ENCODE measurements around the gene TMEM178B.
"Not testable (repeated sequence)": the region's sequence is repeated elsewhere in the genome, so short reads cannot be mapped to it uniquely, and the experiment has no call there.

TMEM178B gene

DNA sequence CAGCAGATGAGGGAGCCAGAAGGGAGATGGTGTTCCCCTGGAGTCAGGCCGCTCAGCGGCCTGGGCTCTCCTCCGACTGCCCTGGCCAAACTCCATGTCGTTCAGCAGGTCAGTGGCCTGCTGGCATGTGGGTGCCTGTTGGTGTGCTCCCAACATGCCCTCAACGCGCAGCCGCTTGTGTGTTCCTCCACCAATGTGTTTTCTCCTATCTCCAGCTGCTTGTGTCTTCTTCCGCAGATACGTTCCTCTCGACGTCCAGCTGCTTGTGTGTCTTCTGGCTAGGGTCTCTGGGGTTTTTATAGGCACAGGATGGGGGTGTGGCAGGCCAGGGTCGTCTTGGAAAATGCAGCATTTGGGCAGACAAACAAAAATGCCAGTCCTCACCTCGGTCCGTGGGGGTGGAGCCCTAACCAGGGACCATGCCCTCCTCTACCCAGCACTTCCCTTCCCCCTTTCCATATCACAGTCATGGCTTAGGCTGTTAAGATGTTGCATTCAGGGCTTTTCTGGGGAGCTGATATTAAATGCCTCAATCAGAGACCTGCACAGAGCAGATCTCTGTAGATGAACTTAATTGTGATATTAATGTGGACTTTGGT, 111.6 kb downstream of the TMEM178B start:
- DNase-seq, result no peak

DNA sequence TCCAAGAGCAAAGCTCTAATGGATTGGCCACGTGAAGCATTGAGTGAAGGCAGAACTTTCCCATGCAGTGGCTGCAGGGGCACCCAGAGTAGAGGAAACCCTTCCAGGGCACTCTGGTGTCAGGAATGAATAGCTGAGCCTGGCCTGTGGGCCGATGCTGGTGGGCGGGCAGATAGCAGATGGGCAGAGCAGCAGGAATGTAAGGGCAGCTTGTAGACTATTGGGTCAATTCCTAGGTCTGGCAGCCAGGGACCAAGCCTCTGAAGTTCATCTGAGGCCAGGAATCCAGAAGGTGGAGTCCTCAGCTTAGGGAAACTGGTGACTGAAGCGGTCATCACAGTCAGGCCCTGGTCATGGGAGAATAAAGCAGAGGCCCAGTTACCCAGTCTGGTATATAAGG, 115.4 kb downstream of the TMEM178B start:
- no peak for DNase-seq

DNA sequence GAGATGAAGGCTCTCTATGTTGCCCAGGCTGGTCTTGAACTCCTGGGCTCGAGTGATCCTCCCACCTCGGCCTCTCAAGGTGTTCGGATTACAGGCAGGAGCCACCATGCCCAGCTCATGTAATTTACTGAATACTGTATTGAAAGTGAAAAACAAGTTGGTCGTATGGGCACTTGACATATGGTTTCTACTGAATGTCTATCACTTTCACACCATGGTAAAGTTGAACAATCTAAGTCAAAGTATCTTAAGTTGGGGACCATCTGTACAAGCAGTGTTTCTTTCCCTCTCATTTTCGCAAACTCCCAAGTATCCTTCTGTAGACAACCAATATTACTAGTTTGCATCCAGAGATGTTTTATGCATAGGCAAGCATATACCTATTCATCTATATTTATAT, 116.6 kb downstream of the TMEM178B start:
- no peak for DNase-seq

DNA sequence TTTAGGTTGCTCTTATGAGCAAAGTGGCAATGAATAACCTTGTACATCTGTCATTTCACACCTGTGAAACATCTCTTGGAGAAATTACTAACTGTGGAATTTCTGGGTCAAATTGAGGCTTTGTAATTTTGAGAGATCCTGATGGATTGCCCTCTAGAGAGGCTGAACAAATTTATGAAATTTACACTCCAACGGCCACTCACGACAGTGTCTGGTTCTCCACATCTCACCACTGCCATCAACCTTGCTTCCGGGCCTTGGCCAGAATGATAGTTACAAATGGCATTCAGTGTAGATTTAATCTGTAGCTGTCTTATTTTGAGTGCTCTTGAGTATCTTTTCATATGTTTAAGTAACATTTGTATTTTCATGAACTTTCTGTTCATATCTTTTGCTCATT, 117.4 kb downstream of the TMEM178B start:
- no peak for DNase-seq

DNA sequence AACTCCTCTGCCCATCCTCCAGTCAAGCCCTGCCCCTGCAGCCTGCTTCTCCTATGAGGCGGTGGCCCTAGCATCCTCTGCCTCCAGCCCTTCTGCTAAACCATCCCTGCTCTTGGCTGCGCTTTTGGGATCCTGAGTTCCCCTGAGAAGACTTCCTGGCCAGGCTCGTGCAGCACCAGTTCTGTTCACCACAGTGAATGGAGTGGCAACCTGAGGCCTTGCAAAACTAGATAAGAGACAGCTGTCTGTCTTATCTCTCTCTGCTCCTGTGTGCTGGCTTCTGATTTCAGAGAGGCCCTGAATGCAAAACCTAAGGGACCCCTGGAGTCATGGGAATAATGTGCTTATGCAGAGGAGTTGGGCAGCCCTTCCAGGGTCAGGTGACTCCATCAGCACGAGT, 119.2 kb downstream of the TMEM178B start:
- DNase-seq, result no peak

- DNase-seq, result not testable (repeated sequence)
These were observed 121.9 kb downstream of the TMEM178B start for GRCh38 chr7:141195722-141196121.

DNA sequence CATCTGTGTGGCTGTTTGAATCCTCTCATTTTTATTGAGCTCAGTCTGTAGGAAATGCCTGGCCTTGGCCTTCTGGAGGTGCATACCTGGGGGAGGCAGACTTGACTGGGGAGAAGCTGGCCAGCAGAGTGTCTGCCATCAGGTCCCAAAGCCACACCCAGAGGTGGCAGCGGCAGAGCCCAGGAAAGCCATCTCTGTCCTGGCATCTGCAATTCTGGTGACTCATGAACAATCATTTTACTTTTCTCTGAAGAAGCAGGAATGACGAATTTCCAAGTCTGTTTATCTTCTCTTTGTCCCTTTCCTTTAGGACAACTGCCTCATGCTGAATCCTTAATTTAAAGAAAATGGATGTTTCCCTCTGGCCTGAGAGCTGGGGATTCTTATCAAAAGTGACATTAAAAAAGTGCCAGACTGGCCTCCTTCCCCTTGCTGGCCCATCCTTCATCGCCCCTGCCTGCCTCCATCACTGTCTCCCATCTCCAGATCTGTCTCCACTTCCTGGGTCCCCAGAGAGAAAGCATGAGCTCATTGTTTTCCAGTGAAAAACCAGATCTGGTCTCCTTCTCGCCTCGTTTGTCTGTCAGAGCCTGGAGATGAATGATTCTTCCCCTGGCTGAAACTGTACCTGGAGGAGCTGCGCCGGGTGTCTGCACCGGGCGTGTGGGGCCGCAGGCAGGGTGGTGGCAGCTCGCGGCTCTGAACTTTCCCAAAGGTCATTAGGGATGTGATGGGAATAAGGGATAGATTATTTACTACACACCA, 124.5 kb downstream of the TMEM178B start:
- no peak for DNase-seq

GRCh38 chr7:141200191-141201108, 126.6 kb downstream of the TMEM178B start:
- DNase-seq, result no peak

DNA sequence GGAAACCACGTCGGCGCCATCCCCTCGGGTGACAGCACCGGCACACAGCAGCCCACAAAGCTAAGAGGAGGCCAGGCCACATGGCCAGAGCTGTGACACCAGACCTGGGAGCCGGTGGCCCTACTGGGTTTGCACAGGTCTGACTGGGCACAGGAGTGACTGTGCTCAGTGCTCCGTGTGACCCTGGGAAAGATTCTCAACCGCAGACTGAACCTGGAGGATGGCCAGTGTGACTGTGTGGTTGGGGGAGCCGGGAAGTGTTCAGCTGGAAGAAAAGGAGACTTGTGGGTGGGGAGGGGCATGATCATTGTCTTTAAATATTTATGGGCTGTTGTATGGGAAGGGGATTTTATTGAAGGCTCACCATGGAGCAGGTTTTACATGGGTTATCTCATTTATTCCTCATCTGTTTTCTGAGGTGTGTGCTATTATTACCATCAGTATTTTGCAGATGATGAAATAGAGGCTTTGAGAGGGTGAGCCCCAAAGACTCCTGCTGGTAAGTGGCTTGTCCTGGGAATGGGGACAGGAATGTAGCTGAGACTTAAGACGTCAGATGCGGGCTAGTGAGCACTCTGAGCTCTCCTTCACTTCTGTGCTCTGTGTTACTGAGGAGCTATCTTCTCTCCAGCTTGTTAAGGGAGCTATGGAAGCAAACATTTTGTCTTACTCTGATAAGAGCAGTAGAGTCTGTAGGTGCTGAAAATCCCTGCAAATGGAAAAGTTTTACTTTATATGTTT, 127.5 kb downstream of the TMEM178B start:
- DNase-seq, result no peak

- DNase-seq, result no peak
These were observed 128.7 kb downstream of the TMEM178B start for GRCh38 chr7:141202535-141202934.

GRCh38 chr7:141203177-141203576, 129.3 kb downstream of the TMEM178B start:
- DNase-seq, result no peak

- DNase-seq, result no peak
These were observed 129.7 kb downstream of the TMEM178B start for GRCh38 chr7:141203586-141203985.

- DNase-seq, result no peak
These were observed 133.8 kb downstream of the TMEM178B start for GRCh38 chr7:141207661-141208060.

- no peak for DNase-seq
These were observed 134.7 kb downstream of the TMEM178B start for GRCh38 chr7:141208539-141208938.

- DNase-seq, result no peak
These were observed 135.6 kb downstream of the TMEM178B start for GRCh38 chr7:141209454-141209853.

- no peak for DNase-seq
These were observed 137.0 kb downstream of the TMEM178B start for GRCh38 chr7:141210862-141211261.

- no peak for DNase-seq
These were observed 139.4 kb downstream of the TMEM178B start for GRCh38 chr7:141213226-141213625.

- DNase-seq, result no peak
These were observed 144.1 kb downstream of the TMEM178B start for GRCh38 chr7:141217938-141218337.

DNA sequence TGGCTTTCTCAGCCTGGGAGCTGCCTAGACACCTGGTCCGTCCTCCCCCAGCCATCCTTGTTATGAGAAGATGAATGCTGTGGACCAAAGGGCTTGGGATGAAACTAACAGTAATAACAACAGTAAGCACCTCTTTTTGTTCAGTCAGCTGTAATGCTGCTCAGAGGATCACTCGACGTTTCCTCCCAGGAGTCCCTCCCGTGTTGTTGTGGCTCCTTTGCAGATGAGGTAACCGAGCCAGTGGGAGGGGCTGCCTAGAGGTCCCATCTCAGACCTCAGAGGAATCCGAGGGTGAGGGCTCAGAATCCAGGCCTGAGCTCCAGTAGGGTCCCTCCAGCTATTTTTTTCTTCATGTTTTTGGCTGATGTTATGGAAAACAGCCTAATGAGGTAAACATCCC, 145.1 kb downstream of the TMEM178B start:
- no peak for DNase-seq

GRCh38 chr7:141220263-141220880, 146.5 kb downstream of the TMEM178B start:
- no peak for DNase-seq

DNA sequence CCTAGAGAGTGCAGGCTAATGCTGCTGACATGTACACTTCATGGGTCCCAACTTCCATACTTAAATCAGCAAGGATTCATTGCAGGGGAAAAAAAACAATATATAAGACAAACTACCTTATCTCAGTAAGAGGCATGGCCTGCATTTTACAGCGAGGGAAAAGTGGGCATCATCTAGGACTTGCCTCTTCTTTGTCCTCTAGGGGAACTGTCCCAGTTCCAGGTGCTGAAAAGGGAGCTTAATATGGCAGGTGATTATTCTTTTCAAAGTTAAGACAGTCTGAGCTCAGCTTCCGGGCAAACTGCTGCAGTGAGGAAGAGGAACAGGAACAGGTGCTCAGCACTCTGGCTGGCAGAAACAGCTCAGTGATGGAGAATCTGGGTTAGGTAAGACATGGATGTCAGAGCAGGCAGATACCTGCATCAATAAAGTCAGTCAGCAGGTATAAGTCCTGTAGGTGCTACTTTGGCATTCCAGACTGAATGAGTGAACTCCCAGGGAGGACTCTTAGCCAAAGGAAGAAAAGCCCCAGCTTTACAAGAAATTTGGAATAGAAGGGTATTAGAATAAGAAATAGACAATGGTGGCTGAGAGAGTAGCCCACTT, 147.2 kb downstream of the TMEM178B start:
- no peak for DNase-seq
